Activated T-cell treated with anti-CD3 and anti-CD28 coated beads, Interleukin-2, amount 50 U/mL, for 24 hours (primary cell): ENCODE results near the gene AOAH.

Experiments used
- DNase-seq: peaks from one replicate; pipeline ENCODE4 v3.0.0-alpha.2; 2020
- H3K27ac Mint-ChIP-seq: 2 replicates; pipeline ENCODE4 v1.8.0; 2020; ENCODE audit warnings: mild to moderate bottlenecking, mixed read lengths
- H3K27me3 Mint-ChIP-seq: 2 replicates; pipeline ENCODE4 v1.8.0; 2020; ENCODE audit warnings: mixed read lengths
- H3K36me3 Mint-ChIP-seq: 2 replicates; pipeline ENCODE4 v1.8.0; 2020; ENCODE audit warnings: low read depth, mixed read lengths
- H3K4me1 Mint-ChIP-seq: 2 replicates; pipeline ENCODE4 v1.8.0; 2020; ENCODE audit warnings: low read depth, mixed read lengths
- H3K4me3 Mint-ChIP-seq: 2 replicates; pipeline ENCODE4 v1.8.0; 2020; ENCODE audit warnings: mild to moderate bottlenecking, moderate library complexity, mixed read lengths
- H3K9me3 Mint-ChIP-seq: 2 replicates; pipeline ENCODE4 v1.8.0; 2020; ENCODE audit warnings: mixed read lengths

The AOAH gene

DNA sequence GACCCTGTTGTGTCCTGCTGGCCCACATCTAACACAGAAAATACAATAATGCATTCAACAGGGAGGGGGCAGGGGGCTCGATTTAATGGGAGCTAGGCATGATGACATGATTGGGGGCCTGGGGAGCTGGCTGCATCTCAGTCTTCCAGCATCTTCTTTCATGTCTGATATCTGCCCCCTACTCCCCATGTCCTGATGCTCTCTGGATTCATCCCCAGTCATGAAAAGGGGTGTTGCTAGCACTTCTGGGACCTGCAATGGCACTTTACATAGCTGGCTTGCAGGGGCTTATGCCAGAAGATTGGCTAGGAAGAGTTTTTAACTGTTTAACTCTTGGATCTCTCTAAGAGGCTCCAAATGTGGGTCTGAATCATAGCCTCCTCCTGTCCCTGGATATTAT lies 94.9 kb downstream of the AOAH start:
- Mint-ChIP-seq H3K4me1 (peaks cover 4% of the 10 kb centered on the region), H3K4me3 (no peak overlapping the region), H3K27ac (no peak overlapping the region), H3K9me3 (no peaks in the 10 kb centered on the region), H3K36me3 (peaks cover 56% of the 10 kb centered on the region), H3K27me3 (no peaks in the 10 kb centered on the region)
- no peak for DNase-seq

DNA sequence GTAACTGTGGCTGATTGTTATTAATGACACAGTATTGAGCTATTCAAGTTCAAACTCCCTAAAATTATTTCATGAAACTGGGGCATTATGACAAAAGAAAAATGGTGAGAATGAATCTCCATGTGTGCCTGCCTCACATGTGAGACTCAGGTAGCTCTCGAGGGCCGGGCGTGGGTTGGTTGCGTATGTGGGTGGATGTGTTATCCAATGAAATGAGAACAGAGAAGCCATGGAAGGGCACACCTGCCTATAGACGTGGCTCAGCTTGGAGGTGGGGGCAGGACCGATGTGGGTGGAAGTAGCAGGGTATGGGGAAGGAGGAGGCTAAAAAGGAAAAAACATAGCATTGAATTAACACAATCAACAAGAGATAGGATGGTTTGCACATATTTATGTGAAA lies 96.5 kb downstream of the AOAH start:
- Mint-ChIP-seq H3K4me1 (peaks cover 4% of the 10 kb centered on the region), H3K4me3 (no peak overlapping the region), H3K27ac (no peak overlapping the region), H3K9me3 (no peaks in the 10 kb centered on the region), H3K27me3 (no peaks in the 10 kb centered on the region), H3K36me3 (peaks cover 63% of the 10 kb centered on the region)
- DNase-seq: no peak

DNA sequence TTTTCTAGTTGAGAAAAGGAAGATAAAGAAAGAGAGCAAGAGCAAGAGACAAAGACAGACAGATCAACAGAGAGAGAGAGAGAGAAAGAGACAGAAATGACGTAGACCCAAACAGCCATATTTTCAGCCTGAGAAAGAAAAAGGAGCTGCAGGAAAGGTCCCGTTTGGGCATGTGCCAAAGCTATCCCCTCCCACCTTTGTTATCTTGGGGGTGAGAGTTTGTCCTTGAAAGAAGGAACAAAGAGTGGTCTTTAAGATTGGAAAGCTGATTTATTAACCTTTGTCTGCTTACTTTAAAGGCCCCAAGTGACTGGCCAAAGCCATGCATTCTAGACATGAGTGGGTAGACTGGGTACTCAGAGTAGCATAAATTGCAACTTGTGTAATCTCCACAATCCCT lies 98.2 kb downstream of the AOAH start:
- H3K27me3 Mint-ChIP-seq: no peaks in the 10 kb centered on the region
- peaks cover 65% of the 10 kb centered on the region for H3K36me3 Mint-ChIP-seq
- H3K9me3 Mint-ChIP-seq: no peaks in the 10 kb centered on the region
- DNase-seq: no peak
- peaks cover 15% of the 10 kb centered on the region for H3K4me1 Mint-ChIP-seq
- H3K4me3 Mint-ChIP-seq: no peak overlapping the region
- H3K27ac Mint-ChIP-seq: no peak overlapping the region

DNA sequence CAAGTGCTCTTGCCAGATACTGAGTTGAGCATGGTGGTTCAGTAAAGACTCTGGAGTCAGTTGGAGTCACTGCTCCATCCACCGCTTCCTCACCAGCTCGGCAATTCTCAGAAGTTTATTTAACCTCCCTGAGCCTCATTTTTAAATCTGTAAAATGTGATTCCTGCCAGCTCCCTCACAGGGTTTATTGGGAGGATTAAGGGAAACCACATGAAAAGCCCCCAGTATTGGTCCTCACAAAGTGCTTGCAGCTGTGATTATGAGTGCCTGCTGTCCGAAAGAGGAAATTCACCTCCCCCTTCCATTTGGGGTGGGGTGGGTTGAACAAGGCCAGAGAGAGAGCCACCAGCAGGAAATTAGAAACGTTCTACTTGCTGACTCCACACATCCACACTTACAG lies 99.0 kb downstream of the AOAH start:
- no peak overlapping the region for H3K4me3 Mint-ChIP-seq
- peak overlapping the region; percentile 37 for H3K27ac Mint-ChIP-seq
- H3K36me3 Mint-ChIP-seq: peaks cover 65% of the 10 kb centered on the region
- H3K4me1 Mint-ChIP-seq: peaks cover 16% of the 10 kb centered on the region
- DNase-seq: no peak
- H3K27me3 Mint-ChIP-seq: no peaks in the 10 kb centered on the region
- H3K9me3 Mint-ChIP-seq: no peaks in the 10 kb centered on the region

DNA sequence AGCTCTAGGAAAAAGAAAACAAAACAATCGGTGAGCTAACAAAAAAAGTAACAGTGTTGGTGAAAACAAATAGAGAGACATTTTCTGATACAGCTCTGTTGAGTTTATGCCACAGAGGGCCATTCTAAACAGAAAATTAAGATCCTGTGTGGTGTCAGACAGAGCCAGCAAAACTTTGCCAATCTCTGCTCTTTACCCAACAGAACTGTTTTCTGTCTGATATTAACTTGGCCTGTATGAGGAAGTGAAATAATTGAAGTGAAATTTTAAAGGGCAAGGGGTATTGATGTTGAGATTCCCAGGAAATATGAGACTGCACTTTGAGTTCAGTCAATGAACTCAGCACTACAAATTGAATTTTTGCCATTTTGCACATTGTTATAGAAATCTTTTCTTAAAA lies 101.0 kb downstream of the AOAH start:
- no peak overlapping the region for H3K27ac Mint-ChIP-seq
- no peaks in the 10 kb centered on the region for H3K27me3 Mint-ChIP-seq
- H3K4me1 Mint-ChIP-seq: peaks cover 19% of the 10 kb centered on the region
- no peak overlapping the region for H3K4me3 Mint-ChIP-seq
- no peak for DNase-seq
- H3K36me3 Mint-ChIP-seq: peaks cover 67% of the 10 kb centered on the region
- no peaks in the 10 kb centered on the region for H3K9me3 Mint-ChIP-seq

DNA sequence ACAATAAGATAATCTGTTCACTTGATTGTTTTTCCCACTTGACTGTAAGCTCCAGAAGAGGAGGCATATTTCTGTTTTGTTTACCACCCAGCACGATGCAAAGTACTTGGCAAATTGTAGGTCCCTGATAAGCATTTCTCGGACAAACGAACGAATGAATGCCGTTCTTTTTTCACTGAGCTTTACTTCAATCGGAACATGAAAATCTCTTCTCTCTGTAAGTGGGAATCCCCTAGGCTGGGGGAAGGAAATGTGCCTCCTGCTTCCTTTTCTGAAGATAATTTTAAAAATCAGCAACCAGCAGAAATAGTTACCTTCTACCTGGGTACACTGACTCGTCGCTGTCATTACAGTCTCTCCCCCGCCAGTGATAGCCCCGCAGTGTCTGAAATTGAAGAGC lies 102.9 kb downstream of the AOAH start:
- no peak overlapping the region for H3K27ac Mint-ChIP-seq
- peaks cover 69% of the 10 kb centered on the region for H3K36me3 Mint-ChIP-seq
- peaks cover 19% of the 10 kb centered on the region for H3K4me1 Mint-ChIP-seq
- H3K27me3 Mint-ChIP-seq: no peaks in the 10 kb centered on the region
- H3K4me3 Mint-ChIP-seq: no peak overlapping the region
- DNase-seq: no peak
- H3K9me3 Mint-ChIP-seq: no peaks in the 10 kb centered on the region

DNA sequence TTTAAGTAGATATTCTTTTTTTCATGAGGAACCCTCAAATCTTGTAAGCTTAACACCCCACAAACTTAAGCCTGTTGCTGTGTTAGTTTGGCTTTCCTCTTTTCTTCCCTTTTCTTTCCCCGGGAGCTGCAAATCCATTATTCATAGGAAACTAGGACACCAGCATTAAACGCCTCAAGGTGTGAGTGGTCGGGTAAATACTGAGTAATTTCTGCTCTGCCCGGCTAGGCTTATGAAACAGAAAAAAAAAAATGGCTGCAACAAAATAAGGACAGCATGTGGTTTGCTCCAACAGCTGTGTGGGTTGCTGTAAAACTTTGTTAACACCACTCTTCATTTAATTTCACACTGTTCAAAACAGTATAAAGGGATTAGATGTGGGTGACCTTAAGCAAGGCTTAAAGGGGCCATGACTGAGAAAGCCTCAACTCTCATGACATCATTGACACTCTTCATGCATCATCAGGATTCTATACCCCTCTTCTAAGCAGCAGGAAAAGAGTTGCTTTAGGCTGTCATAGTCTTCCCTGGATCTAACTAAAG lies 104.1 kb downstream of the AOAH start:
- peaks cover 79% of the 10 kb centered on the region for H3K36me3 Mint-ChIP-seq
- H3K27me3 Mint-ChIP-seq: no peaks in the 10 kb centered on the region
- peaks cover 17% of the 10 kb centered on the region for H3K4me1 Mint-ChIP-seq
- no peak overlapping the region for H3K27ac Mint-ChIP-seq
- no peak overlapping the region for H3K4me3 Mint-ChIP-seq
- H3K9me3 Mint-ChIP-seq: no peaks in the 10 kb centered on the region
- no peak for DNase-seq

DNA sequence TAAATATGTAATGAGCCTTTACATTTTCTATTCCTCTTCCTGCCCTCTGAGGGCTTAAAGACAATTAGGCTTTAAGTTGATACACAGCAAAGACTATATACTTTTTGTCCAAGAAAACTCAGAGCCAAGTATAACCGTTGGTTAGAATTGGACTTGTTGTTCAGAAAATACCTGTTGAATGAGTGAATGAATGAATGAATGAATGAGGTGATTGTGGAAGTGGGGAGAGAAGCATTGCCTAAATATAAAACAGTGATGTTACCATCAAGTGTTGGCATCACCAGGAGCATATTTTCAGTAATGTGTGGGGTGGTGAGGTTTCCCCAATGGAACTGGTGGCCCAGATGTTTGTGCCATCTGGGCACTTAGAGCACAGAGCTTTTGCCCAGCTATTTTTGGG lies 106.9 kb downstream of the AOAH start:
- no peak for DNase-seq
- Mint-ChIP-seq H3K27me3 (no peaks in the 10 kb centered on the region), H3K9me3 (no peaks in the 10 kb centered on the region), H3K36me3 (peaks cover 84% of the 10 kb centered on the region), H3K4me1 (peaks cover 26% of the 10 kb centered on the region), H3K27ac (no peak overlapping the region), H3K4me3 (no peak overlapping the region)

DNA sequence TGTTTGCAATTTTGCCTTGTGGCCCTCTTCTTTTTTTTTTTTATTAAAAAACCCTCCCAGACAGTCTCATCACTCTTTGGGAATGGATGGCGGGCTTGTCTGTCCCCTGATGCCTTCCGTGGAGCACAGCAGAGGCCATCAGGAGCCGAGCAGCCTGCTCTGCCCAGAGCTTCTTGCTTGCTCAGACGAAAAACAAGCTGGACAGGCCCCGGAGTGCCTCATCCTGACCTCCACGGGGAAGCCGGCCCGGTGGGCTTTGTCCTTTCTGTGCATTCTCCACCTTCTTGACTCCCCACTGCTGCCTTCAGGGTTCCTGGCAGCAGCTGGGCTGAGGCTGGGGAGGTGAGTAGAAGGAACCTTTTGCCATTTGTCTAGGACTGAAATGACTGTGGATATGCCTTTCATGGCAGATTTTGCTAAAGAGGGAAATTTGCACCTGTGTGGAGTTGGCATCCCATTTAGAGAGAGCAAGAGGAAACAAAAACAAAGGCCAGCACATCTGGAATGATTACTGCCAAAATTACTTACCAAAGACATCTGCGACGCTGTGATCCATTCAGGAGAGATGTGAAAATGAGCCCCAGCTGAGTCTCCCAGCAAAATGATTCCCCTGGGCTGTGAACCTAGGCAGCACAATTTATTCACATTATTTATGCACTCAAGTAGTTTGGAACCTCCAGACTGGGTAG lies 108.3 kb downstream of the AOAH start:
- DNase-seq: no peak
- Mint-ChIP-seq H3K36me3 (peaks cover 79% of the 10 kb centered on the region), H3K9me3 (no peaks in the 10 kb centered on the region), H3K27ac (no peak overlapping the region), H3K4me1 (peaks cover 14% of the 10 kb centered on the region), H3K4me3 (no peak overlapping the region), H3K27me3 (no peaks in the 10 kb centered on the region)

DNA sequence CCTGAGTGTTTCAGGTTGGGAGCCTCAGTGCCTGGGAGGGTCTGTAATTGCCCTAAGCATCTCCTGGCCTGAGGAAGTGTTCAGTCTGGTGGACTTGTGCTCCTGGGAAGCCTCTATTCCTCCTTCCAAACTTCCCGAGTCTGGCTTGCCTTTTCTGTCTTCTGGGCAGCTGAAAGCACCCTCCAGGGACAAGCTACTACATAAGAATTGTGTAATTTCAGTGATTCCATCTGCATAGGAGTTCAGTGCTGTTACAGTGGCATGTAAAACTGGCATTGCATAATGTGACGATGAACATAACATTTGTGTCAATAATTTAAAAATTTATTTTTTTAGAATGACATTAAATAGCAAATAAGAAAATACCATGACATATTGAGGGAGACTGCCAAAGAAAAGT lies 109.3 kb downstream of the AOAH start:
- Mint-ChIP-seq H3K4me1 (peaks cover 11% of the 10 kb centered on the region), H3K27ac (no peak overlapping the region), H3K27me3 (no peaks in the 10 kb centered on the region), H3K4me3 (no peak overlapping the region), H3K36me3 (peaks cover 72% of the 10 kb centered on the region), H3K9me3 (no peaks in the 10 kb centered on the region)
- no peak for DNase-seq

DNA sequence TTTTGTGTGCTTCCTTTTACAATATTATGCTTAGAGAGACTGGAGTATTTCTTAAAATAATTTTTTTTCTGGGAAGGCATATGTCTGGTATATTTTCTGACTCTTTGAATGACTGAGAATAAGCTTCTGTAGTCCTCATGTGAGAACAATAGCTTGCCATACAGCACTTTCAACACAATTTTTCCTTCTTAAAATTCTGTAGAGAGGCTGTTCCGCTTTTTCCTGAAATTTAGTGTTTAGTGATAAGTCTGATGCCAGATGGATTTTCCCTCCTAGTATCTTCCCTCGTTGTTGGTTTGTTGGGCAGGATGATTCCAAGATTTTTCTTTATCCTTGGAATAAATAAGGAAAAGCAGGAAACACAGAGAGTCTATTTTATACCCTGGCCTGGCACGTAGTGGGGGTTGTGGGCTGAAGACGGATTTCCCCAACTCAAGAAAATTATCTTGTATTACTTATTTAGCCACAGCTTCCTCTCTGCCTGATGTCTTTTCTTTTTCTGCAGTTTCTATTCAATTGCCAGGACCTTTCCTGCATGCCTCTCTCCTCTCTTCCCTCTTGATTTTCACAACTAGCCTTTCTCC lies 111.2 kb downstream of the AOAH start:
- no peaks in the 10 kb centered on the region for H3K27me3 Mint-ChIP-seq
- DNase-seq: no peak
- H3K36me3 Mint-ChIP-seq: peaks cover 54% of the 10 kb centered on the region
- H3K9me3 Mint-ChIP-seq: no peaks in the 10 kb centered on the region
- H3K4me3 Mint-ChIP-seq: no peak overlapping the region
- peaks cover 17% of the 10 kb centered on the region for H3K4me1 Mint-ChIP-seq
- H3K27ac Mint-ChIP-seq: no peak overlapping the region

DNA sequence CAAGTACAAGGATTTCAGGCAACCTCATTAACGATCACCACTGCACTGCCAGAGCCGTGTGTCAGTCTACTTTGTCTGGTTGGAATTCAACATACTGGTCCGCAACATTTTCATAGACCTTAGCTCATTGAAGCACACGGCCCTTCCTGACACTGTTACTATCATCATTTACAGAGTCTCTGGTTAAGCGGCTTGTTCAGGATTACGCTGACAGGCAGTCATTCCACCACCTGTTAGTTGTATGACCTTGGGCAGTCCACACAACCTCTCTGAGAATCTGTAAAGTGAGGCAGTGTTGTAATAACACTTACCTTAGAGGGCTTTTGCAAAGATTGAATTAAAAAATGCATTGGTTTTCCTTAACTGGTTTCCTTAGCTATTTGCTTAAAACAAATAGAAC lies 112.6 kb downstream of the AOAH start:
- peaks cover 46% of the 10 kb centered on the region for H3K36me3 Mint-ChIP-seq
- peaks cover 31% of the 10 kb centered on the region for H3K4me1 Mint-ChIP-seq
- H3K27me3 Mint-ChIP-seq: no peaks in the 10 kb centered on the region
- H3K27ac Mint-ChIP-seq: no peak overlapping the region
- no peaks in the 10 kb centered on the region for H3K9me3 Mint-ChIP-seq
- H3K4me3 Mint-ChIP-seq: no peak overlapping the region
- DNase-seq: no peak

DNA sequence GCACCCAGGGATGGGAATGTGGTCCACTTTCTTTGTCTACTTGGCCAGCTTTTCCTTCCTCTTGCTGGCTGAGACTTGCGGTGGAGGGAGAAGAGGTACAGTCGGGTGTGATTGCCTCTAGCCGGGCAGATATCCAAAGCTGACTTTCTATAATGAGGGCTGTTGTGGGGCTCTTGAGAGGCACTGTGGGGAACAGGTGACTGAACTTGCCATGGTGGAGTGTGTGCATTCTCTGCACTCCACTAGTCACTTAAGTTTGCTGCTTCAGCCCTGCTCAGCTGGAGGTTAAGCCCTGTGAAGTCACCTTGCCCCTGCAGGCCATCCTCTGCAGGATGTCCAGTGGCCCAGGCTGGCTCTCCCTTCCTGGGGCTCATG lies 116.6 kb downstream of the AOAH start:
- no peak overlapping the region for H3K4me3 Mint-ChIP-seq
- peaks cover 50% of the 10 kb centered on the region for H3K4me1 Mint-ChIP-seq
- H3K27me3 Mint-ChIP-seq: no peaks in the 10 kb centered on the region
- no peak overlapping the region for H3K27ac Mint-ChIP-seq
- H3K9me3 Mint-ChIP-seq: no peaks in the 10 kb centered on the region
- H3K36me3 Mint-ChIP-seq: peaks cover 26% of the 10 kb centered on the region
- no peak for DNase-seq

DNA sequence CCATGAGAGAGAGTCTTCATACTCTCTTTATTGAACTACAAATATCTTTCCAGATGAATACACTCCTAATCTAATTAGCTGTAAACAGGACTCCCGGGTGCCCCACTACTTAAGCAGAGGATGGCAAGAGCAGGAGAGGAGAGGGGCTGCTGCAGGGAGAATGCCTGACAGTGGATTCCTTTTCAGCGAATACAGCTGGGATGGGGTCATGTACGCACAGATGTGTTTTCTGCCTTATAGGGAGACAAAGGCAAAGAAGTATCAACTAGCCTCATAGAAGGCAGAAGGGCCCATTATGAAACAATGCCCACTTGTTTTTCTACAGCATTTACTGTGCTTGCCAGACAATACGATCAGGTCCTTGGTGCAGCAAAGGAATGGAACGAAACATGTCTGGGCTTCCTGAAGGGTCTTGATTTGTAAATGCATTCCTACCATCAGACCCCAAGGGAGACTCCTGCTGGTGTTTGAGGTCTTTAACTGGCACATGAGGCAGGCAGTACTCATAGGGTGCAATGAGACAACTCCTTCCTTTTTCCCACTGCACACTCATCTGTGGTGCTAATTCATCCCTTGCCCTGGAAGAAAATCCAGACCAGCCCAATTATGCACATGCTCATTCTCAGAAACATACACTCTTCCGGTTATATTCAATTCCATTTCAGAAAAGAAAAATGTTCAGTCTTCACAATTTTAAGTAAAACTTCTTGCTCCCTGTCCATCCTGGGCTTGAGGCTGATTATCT lies 117.1 kb downstream of the AOAH start:
- Mint-ChIP-seq H3K4me1 (peaks cover 55% of the 10 kb centered on the region), H3K9me3 (no peaks in the 10 kb centered on the region), H3K27me3 (no peaks in the 10 kb centered on the region), H3K36me3 (peaks cover 22% of the 10 kb centered on the region), H3K27ac (peak overlapping the region; percentile 22), H3K4me3 (no peak overlapping the region)
- DNase-seq: no peak
